ENCODE data around the gene PDRG1. TPM values are rescaled to one million over a fixed set of nuclear protein-coding genes. Genes with fewer than 3 reads are reported as not detected.

The PDRG1 gene
- total RNA-seq, 1 experiment from 2014 or later, result 48.2 TPM

GRCh38 chr20:31897541-31897940 lies 54.3 kb downstream of the PDRG1 start:
- H3K27ac ChIP-seq (ENCODE audit: low read length), result no peak overlapping the region
- no peaks in the 10 kb centered on the region for H3K9me3 ChIP-seq (ENCODE audit: control insufficient read depth, insufficient read depth, low read depth, low read length)
- no peak for TF ChIP-seq SIN3A (IDR thresholded peaks at IDR 0.05; ENCODE audit: borderline replicate concordance, insufficient read depth, low read depth, low read length)
- no peak for TF ChIP-seq POLR2AphosphoS5 (IDR thresholded peaks at IDR 0.05; ENCODE audit: low read depth, low read length)
- no peak for TF ChIP-seq TCF7L2 (IDR thresholded peaks at IDR 0.05; ENCODE audit: low read depth, low read length)
- TF ChIP-seq REST (IDR thresholded peaks at IDR 0.05; ENCODE audit: insufficient read depth in 1 of 2, low read depth in 2 of 2, low read length in 1 of 2), result no peak
- TF ChIP-seq CTCF (IDR thresholded peaks at IDR 0.05), result no peak
- DNase-seq (ENCODE audit: low read depth, low spot score), result no peak
- no peak for ATAC-seq
- H3K4me1 ChIP-seq (ENCODE audit: control insufficient read depth, insufficient read depth, low read length), result no peaks in the 10 kb centered on the region
- no TSS peak for BruUV-seq (replicated peaks)
- CTCF ChIA-PET, result no interaction called here
- POLR2A ChIA-PET, result no interaction called here
- in situ Hi-C loops (cut with HindIII; ENCODE audit: low pct_unique_long_range_greater_than_20kb, low sequenced_read_pairs), result no loop called here
- no peaks in the 10 kb centered on the region for H3K27me3 ChIP-seq (ENCODE audit: control insufficient read depth, insufficient read depth, low read length)
- H3K36me3 ChIP-seq (ENCODE audit: control insufficient read depth, insufficient read depth, low read length), result no peaks in the 10 kb centered on the region
- intact Hi-C loops (cut with micrococcal nuclease; ENCODE audit: unreplicated experiment), result no loop called here
- no peak overlapping the region for H3K4me3 ChIP-seq (ENCODE audit: low read depth in 2 of 2, low read length in 2 of 2)

GRCh38 chr20:31896049-31896448 lies 55.8 kb downstream of the PDRG1 start:
- Histone ChIP-seq H3K4me1 (ENCODE audit: control insufficient read depth, insufficient read depth, low read length) (no peaks in the 10 kb centered on the region), H3K27ac (ENCODE audit: low read length) (no peak overlapping the region), H3K36me3 (ENCODE audit: control insufficient read depth, insufficient read depth, low read length) (no peaks in the 10 kb centered on the region), H3K9me3 (ENCODE audit: control insufficient read depth, insufficient read depth, low read depth, low read length) (no peaks in the 10 kb centered on the region), H3K27me3 (ENCODE audit: control insufficient read depth, insufficient read depth, low read length) (no peaks in the 10 kb centered on the region), H3K4me3 (ENCODE audit: low read depth in 2 of 2, low read length in 2 of 2) (no peak overlapping the region)
- POLR2A ChIA-PET, result interaction anchor here (1.0 to 1.4 kb wide), 2 partner anchors 28 to 48 kb away, joined by 5 read pairs; no protein-coding TSS in a partner anchor
- CTCF ChIA-PET, result no interaction called here
- TF ChIP-seq REST (IDR thresholded peaks at IDR 0.05; ENCODE audit: insufficient read depth in 1 of 2, low read depth in 2 of 2, low read length in 1 of 2), result no peak
- no peak for TF ChIP-seq CTCF (IDR thresholded peaks at IDR 0.05)
- TF ChIP-seq SIN3A (IDR thresholded peaks at IDR 0.05; ENCODE audit: borderline replicate concordance, insufficient read depth, low read depth, low read length), result no peak
- no peak for TF ChIP-seq TCF7L2 (IDR thresholded peaks at IDR 0.05; ENCODE audit: low read depth, low read length)
- TF ChIP-seq POLR2AphosphoS5 (IDR thresholded peaks at IDR 0.05; ENCODE audit: low read depth, low read length), result no peak
- no peak for DNase-seq (ENCODE audit: low read depth, low spot score)
- intact Hi-C loops (cut with micrococcal nuclease; ENCODE audit: unreplicated experiment) (no loop called here), in situ Hi-C loops (cut with HindIII; ENCODE audit: low pct_unique_long_range_greater_than_20kb, low sequenced_read_pairs) (no loop called here)
- BruUV-seq (replicated peaks), result no TSS peak
- ATAC-seq, result no peak
